ENCODE measurements around the gene ISYNA1.

ISYNA1 gene

GRCh38 chr19:18419699-18420460 lies 18.1 kb downstream of the ISYNA1 start:
- in situ Hi-C loops (cut with MboI; ENCODE audit: low sequenced_read_pairs, unreplicated experiment): no loop called here
- peak; percentile 65 for DNase-seq (ENCODE audit: low spot score)
- TF ChIP-seq CTCF (IDR thresholded peaks at IDR 0.05; ENCODE audit: borderline replicate concordance, control extremely low read depth, extremely low read depth, insufficient read depth, missing control alignments): no peak

GRCh38 chr19:18419195-18419698 lies 18.7 kb downstream of the ISYNA1 start, which contains the start of gene SSBP4:
Gene SSBP4, plus strand, starts transcription at chr19:18419398. Its CDS starts 251 bp downstream, at chr19:18419649.
- in situ Hi-C loops (cut with MboI; ENCODE audit: low sequenced_read_pairs, unreplicated experiment): no loop called here
- peak; percentile 58 for TF ChIP-seq CTCF (IDR thresholded peaks at IDR 0.05; ENCODE audit: borderline replicate concordance, control extremely low read depth, extremely low read depth, insufficient read depth, missing control alignments)
- DNase-seq (ENCODE audit: low spot score): peak; percentile 92

- in situ Hi-C loops (cut with MboI; ENCODE audit: low sequenced_read_pairs, unreplicated experiment): no loop called here
Measured at GRCh38 chr19:18418483-18419194, 19.3 kb downstream of the ISYNA1 start.

GRCh38 chr19:18418029-18418482 lies 19.9 kb downstream of the ISYNA1 start:
- DNase-seq (ENCODE audit: low spot score): no peak
- TF ChIP-seq CTCF (IDR thresholded peaks at IDR 0.05; ENCODE audit: borderline replicate concordance, control extremely low read depth, extremely low read depth, insufficient read depth, missing control alignments): no peak
- in situ Hi-C loops (cut with MboI; ENCODE audit: low sequenced_read_pairs, unreplicated experiment): no loop called here

More at GRCh38 chr19:18418483-18419194, 19.3 kb downstream of the ISYNA1 start:
- no peak for TF ChIP-seq CTCF (IDR thresholded peaks at IDR 0.05; ENCODE audit: borderline replicate concordance, control extremely low read depth, extremely low read depth, insufficient read depth, missing control alignments)
- DNase-seq (ENCODE audit: low spot score): no peak

GRCh38 chr19:18417250-18418028 lies 20.5 kb downstream of the ISYNA1 start:
- no peak for TF ChIP-seq CTCF (IDR thresholded peaks at IDR 0.05; ENCODE audit: borderline replicate concordance, control extremely low read depth, extremely low read depth, insufficient read depth, missing control alignments)
- DNase-seq (ENCODE audit: low spot score): peak; percentile 82
- in situ Hi-C loops (cut with MboI; ENCODE audit: low sequenced_read_pairs, unreplicated experiment): no loop called here

GRCh38 chr19:18416778-18417249 lies 21.1 kb downstream of the ISYNA1 start:
- no peak for TF ChIP-seq CTCF (IDR thresholded peaks at IDR 0.05; ENCODE audit: borderline replicate concordance, control extremely low read depth, extremely low read depth, insufficient read depth, missing control alignments)
- DNase-seq (ENCODE audit: low spot score): peak; percentile 84
- in situ Hi-C loops (cut with MboI; ENCODE audit: low sequenced_read_pairs, unreplicated experiment): no loop called here
